Loucy (cell line): ENCODE results near the gene SERTAD3.
A peak's percentile ranks its signal among the peaks of the same experiment; 100 is the strongest.

Source experiments
- H2AFZ ChIP-seq: fragments of 200-600 bp; sonication (generic); 2 replicates; pipeline ENCODE4 v1.6.0; 2016; ENCODE audit warnings: antibody characterized with exemption, mild to moderate bottlenecking, low read length, moderate library complexity
- H3F3A ChIP-seq: fragments of 200-600 bp; 2 replicates; pipeline ENCODE4 v1.6.0; 2016; ENCODE audit warnings: antibody characterized with exemption, low read depth, mild to moderate bottlenecking
- H3K27me3 ChIP-seq: fragments of 200-600 bp; sonication (generic); 2 replicates; pipeline ENCODE4 v1.6.1; 2014; ENCODE audit warnings: low read length, mild to moderate bottlenecking; ENCODE audit not compliant: insufficient read depth, poor library complexity, severe bottlenecking
- H3K36me3 ChIP-seq: fragments of 200-600 bp; sonication (generic); 2 replicates; pipeline ENCODE4 v1.6.1; 2016; ENCODE audit warnings: low read length; ENCODE audit not compliant: insufficient read depth
- H3K4me1 ChIP-seq: fragments of 200-600 bp; sonication (generic); 2 replicates; pipeline ENCODE4 v1.5.1; 2014; ENCODE audit warnings: low read length, mild to moderate bottlenecking; ENCODE audit not compliant: insufficient read depth, poor library complexity, severe bottlenecking
- H3K4me2 ChIP-seq: fragments of 200-600 bp; sonication (generic); 2 replicates; pipeline ENCODE4 v1.6.0; 2014; ENCODE audit warnings: antibody characterized with exemption, low read length, low read depth, mild to moderate bottlenecking; ENCODE audit not compliant: poor library complexity, severe bottlenecking
- H3K4me3 ChIP-seq: fragments of 200-600 bp; sonication (generic); 2 replicates; pipeline ENCODE4 v1.5.1; 2014; ENCODE audit warnings: low read length, mild to moderate bottlenecking, mixed read lengths; ENCODE audit not compliant: poor library complexity, severe bottlenecking
- H3K79me2 ChIP-seq: fragments of 200-600 bp; sonication (generic); 2 replicates; pipeline ENCODE4 v1.6.1; 2014; ENCODE audit warnings: low read length; ENCODE audit not compliant: insufficient read depth
- H3K9ac ChIP-seq: fragments of 200-600 bp; sonication (generic); 2 replicates; pipeline ENCODE4 v1.6.0; 2014; ENCODE audit warnings: mild to moderate bottlenecking, low read depth, low read length, moderate library complexity; ENCODE audit not compliant: poor library complexity, severe bottlenecking
- H3K9me2 ChIP-seq: fragments of 200-600 bp; sonication (generic); replicated peaks from 2 replicates; pipeline ENCODE4 v1.6.1; 2016; ENCODE audit warnings: low read depth, low read length, mixed read lengths
- H3K9me3 ChIP-seq: fragments of 200-600 bp; sonication (generic); 2 replicates; pipeline ENCODE4 v1.6.1; 2014; ENCODE audit warnings: mild to moderate bottlenecking, antibody characterized with exemption, low read length, low read depth; ENCODE audit not compliant: insufficient read depth
- H4K20me1 ChIP-seq: fragments of 200-600 bp; sonication (generic); 2 replicates; pipeline ENCODE4 v1.6.0; 2014; ENCODE audit warnings: antibody characterized with exemption, low read length, mild to moderate bottlenecking; ENCODE audit not compliant: insufficient read depth, poor library complexity, severe bottlenecking
- CTCF ChIP-seq: fragments of 200-600 bp; sonication (generic); conservative IDR thresholded peaks from 2 replicates; pipeline ENCODE4 v1.5.1; 2014; ENCODE audit warnings: mild to moderate bottlenecking, antibody characterized with exemption, low read length
- EZH2phosphoT487 ChIP-seq: fragments of 200-600 bp; IDR thresholded peaks from 2 replicates; pipeline ENCODE4 v1.6.1; 2018; ENCODE audit warnings: antibody characterized with exemption, mild to moderate bottlenecking, moderate library complexity, borderline replicate concordance

SERTAD3 gene

GRCh38 chr19:40413291-40413845 lies 30.8 kb downstream of the SERTAD3 start, which contains the start of gene PRX:
TSS of gene PRX (minus strand) at chr19:40413378. CDS start at chr19:40407932, 5,446 bp downstream.
- Histone ChIP-seq H3K4me3 (no peak within 1 kb of the TSS), H3K9ac (peak within 1 kb of the TSS; percentile 18), H3F3A (no peaks in the 10 kb centered on the region), H3K4me2 (no peak within 1 kb of the TSS), H2AFZ (peak within 1 kb of the TSS; percentile 46), H3K79me2 (no peaks in the 10 kb centered on the region), H4K20me1 (no peaks in the 10 kb centered on the region), H3K4me1 (peaks cover 12% of the 10 kb centered on the region), H3K9me3 (no peaks in the 10 kb centered on the region), H3K36me3 (no peaks in the 10 kb centered on the region), H3K9me2 (no peaks in the 10 kb centered on the region), H3K27me3 (no peaks in the 10 kb centered on the region)
- TF ChIP-seq CTCF, result no peak
- no peak for TF ChIP-seq EZH2phosphoT487

- H4K20me1 ChIP-seq, result no peaks in the 10 kb centered on the region
- H3K9ac ChIP-seq, result no peak overlapping the region
- no peaks in the 10 kb centered on the region for H3K27me3 ChIP-seq
- no peaks in the 10 kb centered on the region for H3K79me2 ChIP-seq
- no peak for TF ChIP-seq CTCF
- no peak for TF ChIP-seq EZH2phosphoT487
- no peaks in the 10 kb centered on the region for H3K36me3 ChIP-seq
- peaks cover 12% of the 10 kb centered on the region for H3K4me1 ChIP-seq
- no peaks in the 10 kb centered on the region for H3F3A ChIP-seq
- no peak overlapping the region for H3K4me2 ChIP-seq
- no peaks in the 10 kb centered on the region for H3K9me2 ChIP-seq
- no peaks in the 10 kb centered on the region for H3K9me3 ChIP-seq
- H2AFZ ChIP-seq, result no peak overlapping the region
- no peak overlapping the region for H3K4me3 ChIP-seq
Measured at GRCh38 chr19:40412866-40413265, 31.3 kb downstream of the SERTAD3 start.

- Histone ChIP-seq H3K9ac (no peak overlapping the region), H4K20me1 (no peaks in the 10 kb centered on the region), H3F3A (no peaks in the 10 kb centered on the region), H3K9me2 (no peaks in the 10 kb centered on the region), H3K4me2 (no peak overlapping the region), H3K9me3 (no peaks in the 10 kb centered on the region), H3K79me2 (no peaks in the 10 kb centered on the region), H3K4me3 (no peak overlapping the region), H3K27me3 (no peaks in the 10 kb centered on the region), H3K36me3 (no peaks in the 10 kb centered on the region), H2AFZ (no peak overlapping the region), H3K4me1 (peaks cover 12% of the 10 kb centered on the region)
- TF ChIP-seq CTCF, result no peak
- no peak for TF ChIP-seq EZH2phosphoT487
Measured at GRCh38 chr19:40411958-40412499, 32.1 kb downstream of the SERTAD3 start.
